Stimulated activated CD8-positive, alpha-beta memory T cell treated with anti-CD3 and anti-CD28 coated beads, Interleukin-4, amount 100 ng/mL, for 48 hours (primary cell): Measurements from ENCODE around the gene ELN.

Experiments used
- DNase-seq: peaks from one replicate; pipeline ENCODE4 v3.0.0-alpha.2; 2020

The ELN gene

GRCh38 chr7:74064696-74065095 lies 36.7 kb downstream of the ELN start:
- no peak for DNase-seq

- DNase-seq = no peak
Observed at GRCh38 chr7:74066626-74067025, 38.7 kb downstream of the ELN start.

- DNase-seq = no peak
Observed at GRCh38 chr7:74068378-74069085, 40.6 kb downstream of the ELN start.

GRCh38 chr7:74069086-74069541 lies 41.1 kb downstream of the ELN start:
- no peak for DNase-seq

- DNase-seq = no peak
Observed at GRCh38 chr7:74069790-74070618, 42.0 kb downstream of the ELN start.

- no peak for DNase-seq
Observed at GRCh38 chr7:74070619-74070921, 42.6 kb downstream of the ELN start.

GRCh38 chr7:74071121-74071520 lies 43.1 kb downstream of the ELN start:
- DNase-seq = no peak

- no peak for DNase-seq
Observed at GRCh38 chr7:74074770-74075169, 46.8 kb downstream of the ELN start.

GRCh38 chr7:74078461-74078860 lies 50.5 kb downstream of the ELN start:
- DNase-seq = no peak

- DNase-seq = no peak
Observed at GRCh38 chr7:74082770-74083116, 54.8 kb downstream of the ELN start.

GRCh38 chr7:74083117-74083876 lies 55.3 kb downstream of the ELN start, which contains the start of gene LIMK1:
Gene LIMK1, plus strand, starts transcription at chr7:74083804. Its CDS starts 187 bp downstream, at chr7:74083991.
- peak; percentile 84 for DNase-seq

- peak; percentile 54 for DNase-seq
Observed at GRCh38 chr7:74083928-74084721, 56.2 kb downstream of the ELN start.

- DNase-seq = no peak
Observed at GRCh38 chr7:74084722-74085578, 57.0 kb downstream of the ELN start.

GRCh38 chr7:74087791-74088453 lies 59.9 kb downstream of the ELN start:
- DNase-seq = no peak

GRCh38 chr7:74092321-74092963 lies 64.5 kb downstream of the ELN start:
- no peak for DNase-seq

- no peak for DNase-seq
Observed at GRCh38 chr7:74092964-74093471, 65.0 kb downstream of the ELN start.

GRCh38 chr7:74093671-74094223 lies 65.8 kb downstream of the ELN start:
- DNase-seq = peak; percentile 28

- peak; percentile 87 for DNase-seq
Observed at GRCh38 chr7:74094224-74095101, 66.5 kb downstream of the ELN start.

- DNase-seq = no peak
Observed at GRCh38 chr7:74095135-74095534, 67.2 kb downstream of the ELN start.
